ENCODE results near the gene JUP.
"Not testable (repeated sequence)": the region's sequence is repeated elsewhere in the genome, so short reads cannot be mapped to it uniquely, and the experiment has no call there.

JUP gene

DNA sequence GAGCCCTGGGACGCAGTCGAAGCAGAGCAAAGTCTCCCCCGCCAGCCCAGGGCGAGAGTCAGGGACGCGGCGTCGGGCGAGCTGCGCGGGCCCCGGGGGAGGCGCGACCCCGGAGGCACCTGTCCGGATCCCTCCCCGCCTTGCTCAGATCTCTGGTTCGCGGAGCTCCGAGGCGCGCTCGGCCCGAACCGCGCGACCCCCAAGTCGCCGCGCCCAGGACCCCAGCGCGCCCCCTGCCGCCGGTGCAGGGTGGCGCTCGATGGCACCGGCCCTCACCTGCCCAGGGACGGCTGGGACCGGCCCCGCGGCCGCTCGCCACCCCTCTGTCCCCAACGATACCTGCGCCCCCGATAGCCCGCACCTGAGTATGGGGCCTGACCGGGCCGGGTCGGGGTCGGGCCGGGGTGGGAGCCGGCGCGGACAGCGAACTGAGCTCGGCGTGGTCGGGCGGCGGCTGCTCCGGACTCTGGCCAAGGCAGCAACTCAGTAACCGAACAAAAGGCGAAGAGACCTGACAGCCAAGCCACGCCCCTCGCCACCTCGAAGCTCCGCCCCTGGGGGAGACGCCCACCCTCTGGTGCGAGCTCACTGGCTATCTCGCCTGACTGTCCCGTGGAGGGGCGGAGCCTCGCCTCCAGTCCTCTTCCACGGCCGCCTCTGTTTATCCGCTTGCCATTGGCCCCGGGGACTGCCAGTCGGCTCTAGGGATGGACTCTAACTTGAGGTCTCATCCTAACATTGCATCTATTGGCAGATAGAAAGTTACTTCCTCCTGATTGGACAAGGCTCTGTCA, at the start of gene JUP:
Gene JUP (minus strand): TSS at position 485 of the 794 bp plus-strand sequence. CDS start 14,857 bp downstream, outside the sequence.
- peak within 1 kb of the TSS; percentile 61 for H3K4me3 ChIP-seq (ENCODE audit: low read depth, low read length)
- TF ChIP-seq, protein P1, sequence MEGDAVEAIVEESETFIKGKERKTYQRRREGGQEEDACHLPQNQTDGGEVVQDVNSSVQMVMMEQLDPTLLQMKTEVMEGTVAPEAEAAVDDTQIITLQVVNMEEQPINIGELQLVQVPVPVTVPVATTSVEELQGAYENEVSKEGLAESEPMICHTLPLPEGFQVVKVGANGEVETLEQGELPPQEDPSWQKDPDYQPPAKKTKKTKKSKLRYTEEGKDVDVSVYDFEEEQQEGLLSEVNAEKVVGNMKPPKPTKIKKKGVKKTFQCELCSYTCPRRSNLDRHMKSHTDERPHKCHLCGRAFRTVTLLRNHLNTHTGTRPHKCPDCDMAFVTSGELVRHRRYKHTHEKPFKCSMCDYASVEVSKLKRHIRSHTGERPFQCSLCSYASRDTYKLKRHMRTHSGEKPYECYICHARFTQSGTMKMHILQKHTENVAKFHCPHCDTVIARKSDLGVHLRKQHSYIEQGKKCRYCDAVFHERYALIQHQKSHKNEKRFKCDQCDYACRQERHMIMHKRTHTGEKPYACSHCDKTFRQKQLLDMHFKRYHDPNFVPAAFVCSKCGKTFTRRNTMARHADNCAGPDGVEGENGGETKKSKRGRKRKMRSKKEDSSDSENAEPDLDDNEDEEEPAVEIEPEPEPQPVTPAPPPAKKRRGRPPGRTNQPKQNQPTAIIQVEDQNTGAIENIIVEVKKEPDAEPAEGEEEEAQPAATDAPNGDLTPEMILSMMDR (IDR thresholded peaks at IDR 0.05; ENCODE audit: low read depth, low read length), result peak; percentile 15; the same call in 1 of the 2 replicates

DNA sequence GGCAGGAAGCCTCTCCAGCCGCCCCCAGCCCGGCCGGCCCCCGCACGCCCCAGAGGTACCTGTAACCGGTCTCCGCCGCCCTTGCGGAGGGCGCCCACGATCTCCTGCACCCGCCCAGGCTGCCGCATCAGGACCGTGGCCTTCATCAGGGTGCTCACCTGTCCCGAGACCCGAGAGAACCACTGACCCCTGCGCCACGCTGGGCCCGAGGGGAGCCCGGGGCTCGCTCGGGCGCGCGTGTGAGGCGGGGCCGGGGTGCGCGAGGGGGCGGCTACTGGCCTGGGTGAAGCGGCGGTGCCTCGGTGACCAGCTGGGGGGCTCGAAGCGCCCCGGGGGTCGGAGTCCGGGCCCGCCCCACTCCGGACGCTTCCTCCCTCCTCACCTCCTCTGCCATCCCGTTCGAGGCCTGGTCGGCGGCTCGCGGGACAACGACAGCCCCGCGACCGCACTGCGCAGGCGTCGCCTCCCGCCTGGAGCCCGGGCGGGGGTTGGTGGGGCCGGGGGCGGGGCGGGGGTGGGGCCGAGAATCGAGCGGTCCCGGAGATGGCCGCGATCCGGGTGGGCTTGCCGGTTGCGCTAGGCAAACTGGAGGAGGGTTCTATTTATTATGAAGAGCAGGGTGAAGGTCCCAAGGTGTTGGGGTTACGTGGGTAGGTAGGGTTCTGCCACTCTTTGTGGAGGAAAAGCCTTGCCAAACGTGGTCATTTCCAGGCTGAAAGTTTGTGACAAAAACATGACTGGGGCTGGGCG, 49.5 kb upstream of the JUP start, which contains the start of gene NT5C3B:
Gene NT5C3B (minus strand): TSS at position 433 of the 750 bp plus-strand sequence. CDS start 39 bp downstream, at position 394.
- TF ChIP-seq, protein P1 (IDR thresholded peaks at IDR 0.05; ENCODE audit: low read depth, low read length), result no peak
- H3K4me3 ChIP-seq (ENCODE audit: low read depth, low read length), result peak within 1 kb of the TSS; percentile 69

DNA sequence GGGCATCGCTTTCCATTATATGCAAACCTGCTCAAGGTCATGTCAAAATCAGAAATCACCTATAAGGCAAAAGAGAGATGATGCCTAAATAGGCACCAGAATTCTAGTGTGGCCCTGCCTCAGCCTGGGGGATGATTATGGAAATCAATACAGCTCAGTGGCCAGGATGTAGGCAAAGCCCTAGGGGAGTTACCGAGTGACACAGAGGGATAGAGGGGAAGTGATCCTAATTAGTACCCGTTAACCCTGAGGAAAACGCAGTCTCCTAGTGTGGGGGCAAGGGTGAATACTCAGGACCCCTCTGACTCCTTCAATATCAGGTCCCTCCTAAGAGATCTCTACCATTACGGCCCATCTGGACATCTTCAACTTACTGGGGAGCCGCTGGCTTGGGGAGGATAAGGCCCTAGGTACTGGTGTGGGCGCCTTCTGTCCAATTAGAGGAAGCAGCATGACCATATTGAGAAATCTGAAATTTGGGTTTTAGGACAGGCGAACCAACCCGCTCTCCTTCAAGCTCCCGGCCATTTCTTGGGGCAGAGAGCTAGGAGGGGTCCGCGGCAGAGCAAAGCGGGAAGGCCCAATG, 48.8 kb upstream of the JUP start:
- TF ChIP-seq, protein P1 (IDR thresholded peaks at IDR 0.05; ENCODE audit: low read depth, low read length), result no peak
- peak overlapping the region; percentile 69 for H3K4me3 ChIP-seq (ENCODE audit: low read depth, low read length)

DNA sequence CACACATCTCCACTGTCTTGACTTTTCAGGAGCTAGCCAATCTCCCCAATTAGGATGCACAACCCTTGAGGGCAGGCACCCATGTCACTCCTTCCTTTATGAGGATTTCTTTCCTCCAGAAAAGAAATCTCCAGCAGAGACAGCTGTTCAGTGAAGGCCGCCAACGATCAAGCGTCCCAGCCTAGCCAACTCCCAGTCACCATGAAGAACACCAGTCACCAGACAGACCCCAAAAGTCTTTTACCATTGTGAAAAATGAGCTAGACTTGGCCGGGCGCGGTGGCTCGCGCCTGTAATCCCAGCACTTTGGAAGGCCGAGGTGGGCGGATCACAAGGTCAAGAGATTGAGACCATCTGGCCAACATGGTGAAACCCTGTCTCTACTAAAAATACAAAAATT, 43.5 kb upstream of the JUP start:
- H3K4me3 ChIP-seq (ENCODE audit: low read depth, low read length), result not testable (repeated sequence)

DNA sequence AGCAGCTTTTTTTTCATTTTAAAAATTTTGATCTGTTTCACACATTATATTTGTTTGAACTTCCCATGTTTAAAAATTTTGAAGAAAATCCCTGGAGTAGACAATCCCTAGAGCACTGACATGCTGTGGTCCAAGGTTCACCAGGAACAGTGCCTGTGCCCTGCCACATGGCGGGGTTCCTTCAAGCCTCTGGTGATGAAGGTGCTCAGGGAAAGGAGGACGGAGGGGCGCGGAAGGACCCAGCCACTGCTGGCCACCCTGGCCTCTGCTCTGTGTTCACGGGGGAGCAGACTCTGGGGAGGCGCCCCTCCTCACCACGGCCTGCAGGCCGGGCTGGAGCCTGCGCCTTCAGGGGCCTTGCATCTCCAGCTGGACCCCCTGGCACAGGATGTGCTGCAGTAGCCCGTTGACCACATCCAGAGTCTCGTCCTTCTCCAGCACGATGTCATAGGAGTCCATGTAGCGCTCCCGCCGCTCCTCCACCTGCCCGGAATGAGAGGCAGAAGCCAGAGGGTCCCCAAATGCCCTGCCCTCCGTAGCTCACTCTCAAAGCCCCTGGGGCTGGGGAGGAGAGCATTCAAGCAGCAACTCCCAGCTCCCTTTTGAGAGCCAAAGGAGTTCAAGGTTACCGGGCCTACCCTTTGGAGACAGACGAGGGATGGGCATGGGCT, 38.8 kb upstream of the JUP start:
- H3K4me3 ChIP-seq (ENCODE audit: low read depth, low read length), result no peak overlapping the region
- TF ChIP-seq, protein P1 (IDR thresholded peaks at IDR 0.05; ENCODE audit: low read depth, low read length), result no peak

DNA sequence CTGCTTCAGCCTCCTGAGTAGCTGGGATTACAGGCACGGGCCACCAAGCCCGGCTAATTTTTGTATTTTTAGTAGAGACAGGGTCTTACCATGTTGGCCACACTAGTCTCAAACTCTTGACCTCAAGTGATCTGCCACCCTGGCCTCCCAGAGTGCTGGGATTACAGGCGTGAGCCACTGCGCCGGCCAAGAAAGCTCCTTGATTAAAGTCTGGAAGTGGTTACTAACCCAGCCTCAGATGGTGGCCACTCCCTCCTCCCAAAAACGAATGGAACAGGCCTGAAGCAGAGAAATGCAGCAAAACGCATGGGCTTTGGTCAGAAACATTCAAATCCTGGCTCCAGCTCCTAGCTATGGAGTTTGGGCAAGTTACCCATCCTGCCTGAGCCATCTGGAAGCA, 37.6 kb upstream of the JUP start:
- TF ChIP-seq, protein P1 (IDR thresholded peaks at IDR 0.05; ENCODE audit: low read depth, low read length), result no peak
- no peak overlapping the region for H3K4me3 ChIP-seq (ENCODE audit: low read depth, low read length)

DNA sequence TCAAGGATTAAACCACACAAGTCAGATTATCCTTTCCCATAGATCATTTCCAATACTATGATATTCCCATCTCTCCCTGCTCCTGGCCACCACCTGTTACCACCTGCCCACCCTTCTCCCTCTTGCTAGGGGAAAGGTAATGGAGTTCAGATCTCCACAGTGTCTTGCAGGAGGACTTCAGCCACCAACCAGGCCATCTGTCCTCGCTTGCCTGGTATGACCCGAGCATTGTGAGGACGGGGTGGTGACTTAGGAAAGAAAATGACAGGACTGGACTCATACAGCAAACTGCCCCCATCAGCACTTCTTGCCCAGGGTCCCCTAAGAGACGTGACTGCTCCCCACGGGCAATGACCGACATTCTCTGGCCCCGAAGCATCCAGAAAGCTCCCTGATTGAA, 37.1 kb upstream of the JUP start:
- TF ChIP-seq, protein P1 (IDR thresholded peaks at IDR 0.05; ENCODE audit: low read depth, low read length), result no peak
- H3K4me3 ChIP-seq (ENCODE audit: low read depth, low read length), result no peak overlapping the region
